OCI-LY1 (cell line): ENCODE measurements around the gene ADAMTS15.

Source experiments
- H2AFZ ChIP-seq: fragments of 200-600 bp; sonication (generic), shearing (Covaris generic); 2 replicates; pipeline ENCODE4 v1.6.0; 2014; ENCODE audit warnings: antibody characterized with exemption, mild to moderate bottlenecking, low read length
- H3F3A ChIP-seq: fragments of 200-600 bp; sonication (generic), shearing (Covaris generic); 2 replicates; pipeline ENCODE4 v1.6.0; 2014; ENCODE audit warnings: mild to moderate bottlenecking, antibody characterized with exemption, low read length, moderate library complexity; ENCODE audit not compliant: insufficient read depth
- H3K27ac ChIP-seq: fragments of 200-600 bp; sonication (generic); 2 replicates; pipeline ENCODE4 v1.5.1; 2014; ENCODE audit warnings: low read length, mixed run types, mild to moderate bottlenecking, low read depth; ENCODE audit not compliant: poor library complexity, severe bottlenecking
- H3K27me3 ChIP-seq: fragments of 200-600 bp; sonication (generic); 2 replicates; pipeline ENCODE4 v1.6.0; 2014; ENCODE audit warnings: antibody characterized with exemption, mild to moderate bottlenecking, low read length, moderate library complexity; ENCODE audit not compliant: insufficient read depth
- H3K36me3 ChIP-seq: fragments of 200-600 bp; sonication (generic); 2 replicates; pipeline ENCODE4 v1.6.1; 2014; ENCODE audit warnings: mild to moderate bottlenecking, antibody characterized with exemption, low read length, moderate library complexity, mixed read lengths; ENCODE audit not compliant: insufficient read depth
- H3K4me1 ChIP-seq: fragments of 200-600 bp; sonication (generic); 2 replicates; pipeline ENCODE4 v1.5.1; 2014; ENCODE audit warnings: mild to moderate bottlenecking, low read length, moderate library complexity; ENCODE audit not compliant: insufficient read depth, severe bottlenecking
- H3K4me2 ChIP-seq: fragments of 200-600 bp; sonication (generic), shearing (Covaris generic); 2 replicates; pipeline ENCODE4 v1.6.1; 2014; ENCODE audit warnings: low read length
- H3K4me3 ChIP-seq: fragments of 200-600 bp; sonication (generic); 2 replicates; pipeline ENCODE4 v1.5.1; 2014; ENCODE audit warnings: low read length, low read depth, mild to moderate bottlenecking, mixed read lengths; ENCODE audit not compliant: poor library complexity, severe bottlenecking
- H3K79me2 ChIP-seq: fragments of 200-600 bp; shearing (Covaris generic); 2 replicates; pipeline ENCODE4 v1.6.1; 2016; ENCODE audit warnings: mixed run types, low read length, mixed read lengths; ENCODE audit not compliant: insufficient read depth
- H3K9ac ChIP-seq: fragments of 200-600 bp; sonication (generic), shearing (Covaris generic); 2 replicates; pipeline ENCODE4 v1.6.1; 2014; ENCODE audit warnings: mild to moderate bottlenecking, low read length, mixed read lengths
- H3K9me2 ChIP-seq: fragments of 200-600 bp; sonication (generic), shearing (Covaris generic); 2 replicates; pipeline ENCODE4 v1.6.1; 2014; ENCODE audit warnings: low read depth, mild to moderate bottlenecking, low read length, mixed read lengths
- H3K9me3 ChIP-seq: fragments of 200-600 bp; shearing (Covaris generic); 2 replicates; pipeline ENCODE4 v1.6.1; 2014; ENCODE audit warnings: low read length, mixed read lengths
- H4K20me1 ChIP-seq: fragments of 200-600 bp; sonication (generic), shearing (Covaris generic); 2 replicates; pipeline ENCODE4 v1.6.0; 2016; ENCODE audit warnings: mild to moderate bottlenecking, low read length; ENCODE audit not compliant: insufficient read depth
- CTCF ChIP-seq: fragments of 200-600 bp; sonication (generic), shearing (Covaris generic); IDR thresholded peaks from 2 replicates; pipeline ENCODE4 v1.5.1; 2017; ENCODE audit warnings: mild to moderate bottlenecking, antibody characterized with exemption, low read length, moderate library complexity, mixed read lengths
- EZH2 ChIP-seq: fragments of 200-600 bp; sonication (generic), shearing (Covaris generic); IDR thresholded peaks from 2 replicates; pipeline ENCODE4 v1.8.0; 2017; ENCODE audit warnings: borderline replicate concordance, mixed run types, mild to moderate bottlenecking, antibody characterized with exemption, low read length, moderate library complexity, mixed read lengths

Gene ADAMTS15

DNA sequence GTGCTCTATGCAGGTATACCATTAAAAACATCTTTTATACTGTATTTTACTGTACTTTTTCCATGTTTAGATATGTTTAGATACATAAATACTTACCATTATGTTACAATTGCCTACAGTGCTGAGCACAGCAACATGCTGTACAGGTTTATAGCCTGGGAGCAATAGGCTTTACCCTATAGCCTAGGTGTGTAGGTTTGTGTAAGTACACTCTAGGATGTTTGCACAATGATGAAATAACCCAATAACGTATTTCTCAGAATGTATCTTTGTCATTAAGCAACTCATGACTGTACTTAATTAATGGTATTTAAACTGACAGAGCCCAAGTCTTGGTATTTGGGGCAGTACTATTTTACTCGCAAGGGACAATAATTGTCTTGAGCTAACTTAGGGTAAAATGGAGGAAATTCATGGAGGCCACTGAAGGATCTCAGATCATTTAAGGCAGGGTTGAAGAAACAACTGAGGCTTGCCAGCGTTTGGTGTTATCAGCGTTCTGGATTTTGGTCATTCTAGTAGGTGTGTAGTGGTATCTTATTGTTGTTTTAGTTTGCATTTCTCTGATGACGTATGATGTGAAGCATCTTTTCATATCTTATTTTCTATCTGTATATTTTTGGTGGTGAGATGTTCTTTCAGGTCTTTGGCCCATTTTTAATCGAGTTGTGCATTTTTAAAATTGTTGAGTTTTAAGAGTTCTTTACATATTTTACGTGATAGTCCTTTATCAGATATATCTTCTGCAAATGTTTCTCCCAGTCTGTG lies 42.4 kb downstream of the ADAMTS15 start:
- no peaks in the 10 kb centered on the region for H3K27me3 ChIP-seq
- H4K20me1 ChIP-seq: no peaks in the 10 kb centered on the region
- H3K4me1 ChIP-seq: no peaks in the 10 kb centered on the region
- H3F3A ChIP-seq: no peaks in the 10 kb centered on the region
- TF ChIP-seq CTCF (no peak), EZH2 (no peak)
- H3K9me3 ChIP-seq: no peaks in the 10 kb centered on the region
- no peak overlapping the region for H3K4me2 ChIP-seq
- H3K36me3 ChIP-seq: no peaks in the 10 kb centered on the region
- H3K9ac ChIP-seq: no peak overlapping the region
- H3K79me2 ChIP-seq: no peaks in the 10 kb centered on the region
- H3K4me3 ChIP-seq: no peak overlapping the region
- H2AFZ ChIP-seq: no peak overlapping the region
- no peaks in the 10 kb centered on the region for H3K9me2 ChIP-seq
- H3K27ac ChIP-seq: no peak overlapping the region

- no peak overlapping the region for H3K4me2 ChIP-seq
- no peaks in the 10 kb centered on the region for H3F3A ChIP-seq
- H3K79me2 ChIP-seq: no peaks in the 10 kb centered on the region
- H3K9ac ChIP-seq: no peak overlapping the region
- no peaks in the 10 kb centered on the region for H3K9me3 ChIP-seq
- no peak overlapping the region for H3K27ac ChIP-seq
- no peaks in the 10 kb centered on the region for H4K20me1 ChIP-seq
- H3K4me1 ChIP-seq: no peaks in the 10 kb centered on the region
- H3K36me3 ChIP-seq: no peaks in the 10 kb centered on the region
- no peak overlapping the region for H3K4me3 ChIP-seq
- no peak for TF ChIP-seq CTCF
- TF ChIP-seq EZH2: no peak
- no peak overlapping the region for H2AFZ ChIP-seq
- H3K9me2 ChIP-seq: no peaks in the 10 kb centered on the region
- H3K27me3 ChIP-seq: no peaks in the 10 kb centered on the region
Observed at GRCh38 chr11:130498181-130498580, 49.7 kb downstream of the ADAMTS15 start.

- no peaks in the 10 kb centered on the region for H3K9me3 ChIP-seq
- no peaks in the 10 kb centered on the region for H3K36me3 ChIP-seq
- H3F3A ChIP-seq: no peaks in the 10 kb centered on the region
- no peaks in the 10 kb centered on the region for H3K27me3 ChIP-seq
- H2AFZ ChIP-seq: no peak overlapping the region
- TF ChIP-seq CTCF (no peak), EZH2 (no peak)
- H3K9ac ChIP-seq: no peak overlapping the region
- H3K4me1 ChIP-seq: no peaks in the 10 kb centered on the region
- no peak overlapping the region for H3K27ac ChIP-seq
- H3K4me2 ChIP-seq: no peak overlapping the region
- no peak overlapping the region for H3K4me3 ChIP-seq
- no peaks in the 10 kb centered on the region for H3K9me2 ChIP-seq
- H3K79me2 ChIP-seq: no peaks in the 10 kb centered on the region
- no peaks in the 10 kb centered on the region for H4K20me1 ChIP-seq
Observed at GRCh38 chr11:130499828-130500227, 51.4 kb downstream of the ADAMTS15 start.
